Spleen (tissue), 7 donors: ENCODE measurements around the gene GOLGA1.

Experiments
- CTCF ChIP-seq, 11 experiments: fragments of 200-600 bp in 7 of 11; fragments of 450-650 bp in 4 of 11; sonication (generic) in 4 of 11; IDR thresholded peaks in 8 of 11; conservative IDR thresholded peaks in 3 of 11; 1 replicate in 7 of 11; 2 replicates in 4 of 11; pipeline versions ENCODE4 v1.4.0 to v1.8.0; 2016 to 2021; ENCODE audit warnings: antibody characterized with exemption in 11 of 11, inconsistent platforms in 4 of 11, mild to moderate bottlenecking in 1 of 11
- POLR2AphosphoS5 ChIP-seq, 3 donors: sonication (generic); formaldehyde crosslinking; IDR thresholded peaks; one replicate each; pipeline ENCODE4 v1.5.1; 2017; ENCODE audit warnings: antibody characterized with exemption in 3 of 3
- donor health status: DM: no; HTN: no; CAD: no; lungs with moderate emphysema.
- donor health status: DM: no; HTN: no; CAD: no.
- donor health status: DM: no; HTN: no; CAD: no.

- no peak for TF ChIP-seq CTCF (IDR thresholded peaks at IDR 0.05 in 8 of 11, conservative IDR thresholded peaks at IDR 0.05 in 3 of 11)
- TF ChIP-seq POLR2AphosphoS5 (IDR thresholded peaks at IDR 0.05) = no peak
Measured at GRCh38 chr9:124885551-124885950, 55.3 kb downstream of the GOLGA1 start.
